OCI-LY1 (cell line): Measurements from ENCODE around the gene M6PR.

Experiments used
- H2AFZ ChIP-seq: fragments of 200-600 bp; sonication (generic), shearing (Covaris generic); 2 replicates; pipeline ENCODE4 v1.6.0; 2014; ENCODE audit warnings: antibody characterized with exemption, mild to moderate bottlenecking, low read length
- H3F3A ChIP-seq: fragments of 200-600 bp; sonication (generic), shearing (Covaris generic); 2 replicates; pipeline ENCODE4 v1.6.0; 2014; ENCODE audit warnings: mild to moderate bottlenecking, antibody characterized with exemption, low read length, moderate library complexity; ENCODE audit not compliant: insufficient read depth
- H3K27ac ChIP-seq: fragments of 200-600 bp; sonication (generic); 2 replicates; pipeline ENCODE4 v1.5.1; 2014; ENCODE audit warnings: low read length, mixed run types, mild to moderate bottlenecking, low read depth; ENCODE audit not compliant: poor library complexity, severe bottlenecking
- H3K27me3 ChIP-seq: fragments of 200-600 bp; sonication (generic); 2 replicates; pipeline ENCODE4 v1.6.0; 2014; ENCODE audit warnings: antibody characterized with exemption, mild to moderate bottlenecking, low read length, moderate library complexity; ENCODE audit not compliant: insufficient read depth
- H3K36me3 ChIP-seq: fragments of 200-600 bp; sonication (generic); 2 replicates; pipeline ENCODE4 v1.6.1; 2014; ENCODE audit warnings: mild to moderate bottlenecking, antibody characterized with exemption, low read length, moderate library complexity, mixed read lengths; ENCODE audit not compliant: insufficient read depth
- H3K4me1 ChIP-seq: fragments of 200-600 bp; sonication (generic); 2 replicates; pipeline ENCODE4 v1.5.1; 2014; ENCODE audit warnings: mild to moderate bottlenecking, low read length, moderate library complexity; ENCODE audit not compliant: insufficient read depth, severe bottlenecking
- H3K4me2 ChIP-seq: fragments of 200-600 bp; sonication (generic), shearing (Covaris generic); 2 replicates; pipeline ENCODE4 v1.6.1; 2014; ENCODE audit warnings: low read length
- H3K4me3 ChIP-seq: fragments of 200-600 bp; sonication (generic); 2 replicates; pipeline ENCODE4 v1.5.1; 2014; ENCODE audit warnings: low read length, low read depth, mild to moderate bottlenecking, mixed read lengths; ENCODE audit not compliant: poor library complexity, severe bottlenecking
- H3K79me2 ChIP-seq: fragments of 200-600 bp; shearing (Covaris generic); 2 replicates; pipeline ENCODE4 v1.6.1; 2016; ENCODE audit warnings: mixed run types, low read length, mixed read lengths; ENCODE audit not compliant: insufficient read depth
- H3K9ac ChIP-seq: fragments of 200-600 bp; sonication (generic), shearing (Covaris generic); 2 replicates; pipeline ENCODE4 v1.6.1; 2014; ENCODE audit warnings: mild to moderate bottlenecking, low read length, mixed read lengths
- H3K9me2 ChIP-seq: fragments of 200-600 bp; sonication (generic), shearing (Covaris generic); 2 replicates; pipeline ENCODE4 v1.6.1; 2014; ENCODE audit warnings: low read depth, mild to moderate bottlenecking, low read length, mixed read lengths
- H3K9me3 ChIP-seq: fragments of 200-600 bp; shearing (Covaris generic); 2 replicates; pipeline ENCODE4 v1.6.1; 2014; ENCODE audit warnings: low read length, mixed read lengths
- H4K20me1 ChIP-seq: fragments of 200-600 bp; sonication (generic), shearing (Covaris generic); 2 replicates; pipeline ENCODE4 v1.6.0; 2016; ENCODE audit warnings: mild to moderate bottlenecking, low read length; ENCODE audit not compliant: insufficient read depth
- CTCF ChIP-seq: fragments of 200-600 bp; sonication (generic), shearing (Covaris generic); IDR thresholded peaks from 2 replicates; pipeline ENCODE4 v1.5.1; 2017; ENCODE audit warnings: mild to moderate bottlenecking, antibody characterized with exemption, low read length, moderate library complexity, mixed read lengths
- EZH2 ChIP-seq: fragments of 200-600 bp; sonication (generic), shearing (Covaris generic); IDR thresholded peaks from 2 replicates; pipeline ENCODE4 v1.8.0; 2017; ENCODE audit warnings: borderline replicate concordance, mixed run types, mild to moderate bottlenecking, antibody characterized with exemption, low read length, moderate library complexity, mixed read lengths

The M6PR gene

GRCh38 chr12:8907513-8907912 lies 41.9 kb downstream of the M6PR start:
- no peak for TF ChIP-seq EZH2
- no peak for TF ChIP-seq CTCF
- H3K4me2 ChIP-seq, result no peak overlapping the region
- H3K27ac ChIP-seq, result no peak overlapping the region
- H3K9me3 ChIP-seq, result no peaks in the 10 kb centered on the region
- H3K4me1 ChIP-seq, result peaks cover 19% of the 10 kb centered on the region
- no peak overlapping the region for H2AFZ ChIP-seq
- no peaks in the 10 kb centered on the region for H3K9me2 ChIP-seq
- no peak overlapping the region for H3K9ac ChIP-seq
- no peaks in the 10 kb centered on the region for H3K27me3 ChIP-seq
- H3K4me3 ChIP-seq, result no peak overlapping the region
- no peaks in the 10 kb centered on the region for H3K79me2 ChIP-seq
- H4K20me1 ChIP-seq, result no peaks in the 10 kb centered on the region
- no peaks in the 10 kb centered on the region for H3F3A ChIP-seq
- H3K36me3 ChIP-seq, result no peaks in the 10 kb centered on the region

- no peaks in the 10 kb centered on the region for H3K9me3 ChIP-seq
- no peak overlapping the region for H3K9ac ChIP-seq
- H3F3A ChIP-seq, result no peaks in the 10 kb centered on the region
Measured at GRCh38 chr12:8906266-8907180, 42.9 kb downstream of the M6PR start.

GRCh38 chr12:8905546-8905945 lies 43.9 kb downstream of the M6PR start:
- H3K9ac ChIP-seq, result no peak overlapping the region
- no peak overlapping the region for H2AFZ ChIP-seq
- no peaks in the 10 kb centered on the region for H3K9me3 ChIP-seq
- H3K4me1 ChIP-seq, result peaks cover 9% of the 10 kb centered on the region
- no peaks in the 10 kb centered on the region for H3K79me2 ChIP-seq
- no peaks in the 10 kb centered on the region for H3K27me3 ChIP-seq
- H3K27ac ChIP-seq, result no peak overlapping the region
- no peaks in the 10 kb centered on the region for H3K9me2 ChIP-seq
- TF ChIP-seq CTCF (no peak), EZH2 (no peak)
- no peaks in the 10 kb centered on the region for H3K36me3 ChIP-seq
- no peak overlapping the region for H3K4me2 ChIP-seq
- no peaks in the 10 kb centered on the region for H3F3A ChIP-seq
- no peak overlapping the region for H3K4me3 ChIP-seq
- no peaks in the 10 kb centered on the region for H4K20me1 ChIP-seq

More at GRCh38 chr12:8906266-8907180, 42.9 kb downstream of the M6PR start:
- Histone ChIP-seq H3K36me3 (no peaks in the 10 kb centered on the region), H3K27me3 (no peaks in the 10 kb centered on the region), H3K27ac (no peak overlapping the region), H3K4me1 (peaks cover 15% of the 10 kb centered on the region), H2AFZ (no peak overlapping the region), H4K20me1 (no peaks in the 10 kb centered on the region), H3K79me2 (no peaks in the 10 kb centered on the region), H3K4me2 (no peak overlapping the region), H3K9me2 (no peaks in the 10 kb centered on the region), H3K4me3 (no peak overlapping the region)
- TF ChIP-seq EZH2, result no peak
- TF ChIP-seq CTCF, result no peak
